SU-DHL-6 (cell line): ENCODE data around the gene APPL2.

Experiments
- H2AFZ ChIP-seq: fragments of 200-600 bp; sonication (generic); 2 replicates; pipeline ENCODE4 v1.6.1; 2014; ENCODE audit warnings: low read depth, mild to moderate bottlenecking, moderate library complexity, mixed read lengths, antibody characterized with exemption, low read length; ENCODE audit not compliant: severe bottlenecking
- H3F3A ChIP-seq: fragments of 200-600 bp; shearing (Covaris generic); 2 replicates; pipeline ENCODE4 v1.6.0; 2016; ENCODE audit warnings: antibody characterized with exemption, mild to moderate bottlenecking; ENCODE audit not compliant: insufficient read depth
- H3K27ac ChIP-seq: fragments of 200-600 bp; sonication (generic); 2 replicates; pipeline ENCODE4 v1.5.1; 2016; ENCODE audit warnings: low read depth, mild to moderate bottlenecking, low read length, moderate library complexity, mixed read lengths
- H3K27me3 ChIP-seq: fragments of 200-600 bp; sonication (generic), shearing (Covaris generic); 2 replicates; pipeline ENCODE4 v1.6.0; 2014; ENCODE audit warnings: mild to moderate bottlenecking, low read length
- H3K36me3 ChIP-seq: fragments of 200-600 bp; sonication (generic); 2 replicates; pipeline ENCODE4 v1.6.1; 2014; ENCODE audit warnings: mild to moderate bottlenecking, low read length, mixed read lengths
- H3K4me2 ChIP-seq: fragments of 300-600, 200-600 bp; shearing (Covaris generic), sonication (generic); 2 replicates; pipeline ENCODE4 v1.6.0; 2014; ENCODE audit warnings: low read length, low read depth, mild to moderate bottlenecking; ENCODE audit not compliant: poor library complexity, severe bottlenecking
- H3K4me3 ChIP-seq: fragments of 200-600 bp; sonication (generic); 2 replicates; pipeline ENCODE4 v1.5.1; 2014; ENCODE audit warnings: antibody characterized with exemption, low read length, mild to moderate bottlenecking, mixed read lengths; ENCODE audit not compliant: insufficient read depth, poor library complexity, severe bottlenecking
- H3K79me2 ChIP-seq: fragments of 200-600 bp; sonication (generic); 2 replicates; pipeline ENCODE4 v1.6.1; 2014; ENCODE audit warnings: mild to moderate bottlenecking, low read length, moderate library complexity; ENCODE audit not compliant: insufficient read depth
- H3K9ac ChIP-seq: fragments of 200-600 bp; sonication (generic); 2 replicates; pipeline ENCODE4 v1.7.0; 2014; ENCODE audit warnings: mild to moderate bottlenecking, low read length
- H3K9me2 ChIP-seq: fragments of 200-600 bp; sonication (generic); replicated peaks from 2 replicates; pipeline ENCODE4 v1.6.1; 2014; ENCODE audit warnings: low read length; ENCODE audit not compliant: insufficient read depth
- H3K9me3 ChIP-seq: fragments of 200-600 bp; sonication (generic); 2 replicates; pipeline ENCODE4 v1.6.1; 2014; ENCODE audit warnings: low read length, mixed read lengths; ENCODE audit not compliant: insufficient read depth
- H4K20me1 ChIP-seq: fragments of 200-600 bp; sonication (generic); 2 replicates; pipeline ENCODE4 v1.6.1; 2014; ENCODE audit warnings: low read depth, mild to moderate bottlenecking, antibody characterized with exemption, low read length, moderate library complexity, mixed read lengths
- CTCF ChIP-seq: fragments of 200-600 bp; sonication (generic); IDR thresholded peaks from one replicate; pipeline ENCODE4 v1.5.1; 2017; ENCODE audit warnings: antibody characterized with exemption, mild to moderate bottlenecking, low read length, moderate library complexity; ENCODE audit not compliant: insufficient read depth, poor library complexity, severe bottlenecking
- EZH2phosphoT487 ChIP-seq: fragments of 200-600 bp; sonication (generic), shearing (Covaris generic); conservative IDR thresholded peaks from 2 replicates; pipeline ENCODE4 v1.6.1; 2018; ENCODE audit warnings: mild to moderate bottlenecking, antibody characterized with exemption, low read length, moderate library complexity, mixed read lengths

The APPL2 gene

GRCh38 chr12:105225505-105226015 is 10.4 kb downstream of the APPL2 start:
- no peaks in the 10 kb centered on the region for H4K20me1 ChIP-seq
- TF ChIP-seq EZH2phosphoT487 (no peak), CTCF (no peak)
- no peaks in the 10 kb centered on the region for H3K9me2 ChIP-seq
- no peaks in the 10 kb centered on the region for H3K79me2 ChIP-seq
- H2AFZ ChIP-seq = no peak overlapping the region
- H3K4me3 ChIP-seq = no peak overlapping the region
- H3K9me3 ChIP-seq = no peaks in the 10 kb centered on the region
- H3K36me3 ChIP-seq = no peaks in the 10 kb centered on the region
- H3K27ac ChIP-seq = no peak overlapping the region
- no peak overlapping the region for H3K4me2 ChIP-seq
- no peaks in the 10 kb centered on the region for H3F3A ChIP-seq
- no peaks in the 10 kb centered on the region for H3K27me3 ChIP-seq
- H3K9ac ChIP-seq = no peak overlapping the region

- H3K27ac ChIP-seq = no peak overlapping the region
- H4K20me1 ChIP-seq = no peaks in the 10 kb centered on the region
- H3K36me3 ChIP-seq = no peaks in the 10 kb centered on the region
- H3F3A ChIP-seq = no peaks in the 10 kb centered on the region
- no peak overlapping the region for H3K4me2 ChIP-seq
- no peak overlapping the region for H2AFZ ChIP-seq
- H3K9me2 ChIP-seq = no peaks in the 10 kb centered on the region
- no peak overlapping the region for H3K9ac ChIP-seq
- H3K9me3 ChIP-seq = no peaks in the 10 kb centered on the region
- no peaks in the 10 kb centered on the region for H3K27me3 ChIP-seq
- TF ChIP-seq EZH2phosphoT487 (no peak), CTCF (no peak)
- no peak overlapping the region for H3K4me3 ChIP-seq
- H3K79me2 ChIP-seq = no peaks in the 10 kb centered on the region
Measured at GRCh38 chr12:105224399-105224798, 11.6 kb downstream of the APPL2 start.

GRCh38 chr12:105223884-105224283 is 12.1 kb downstream of the APPL2 start:
- Histone ChIP-seq H2AFZ (no peak overlapping the region), H3K27ac (no peak overlapping the region), H3K4me3 (no peak overlapping the region), H3K9ac (no peak overlapping the region), H3K9me3 (no peaks in the 10 kb centered on the region), H3F3A (no peaks in the 10 kb centered on the region), H3K79me2 (no peaks in the 10 kb centered on the region), H3K4me2 (no peak overlapping the region), H3K27me3 (no peaks in the 10 kb centered on the region), H3K9me2 (no peaks in the 10 kb centered on the region), H4K20me1 (no peaks in the 10 kb centered on the region), H3K36me3 (no peaks in the 10 kb centered on the region)
- TF ChIP-seq CTCF (no peak), EZH2phosphoT487 (no peak)
